Body of pancreas (tissue), 4 donors: Measurements from ENCODE around the gene DNAJC8. TPM values are rescaled to one million over a fixed set of nuclear protein-coding genes. Genes with fewer than 3 reads are reported as not detected.

Experiments used
- ATAC-seq: fragments of 150-250 bp; one replicate; pipeline ENCODE4 v1.9.1; 2016
- DNase-seq, 4 donors: peaks; one replicate each; pipeline ENCODE4 v3.0.0-alpha.2; 2019
- H3K27ac ChIP-seq, 4 donors: fragments of 200-600 bp; sonication (generic); 1 replicate in 3 of 4; 2 replicates in 1 of 4; pipeline versions ENCODE4 v1.5.1 to v1.6.1; 2016 to 2019; ENCODE audit warnings: mild to moderate bottlenecking in 1 of 4, mixed read lengths in 1 of 4, moderate library complexity in 1 of 4
- H3K27me3 ChIP-seq, 2 donors: fragments of 200-600 bp; sonication (generic); one replicate each; pipeline ENCODE4 v1.6.0; 2016; ENCODE audit warnings: mild to moderate bottlenecking in 1 of 2
- H3K36me3 ChIP-seq, 2 donors: fragments of 200-600 bp; sonication (generic); replicated peaks in 1 of 2; 2 replicates each; pipeline ENCODE4 v1.5.1; 2016; ENCODE audit warnings: low read depth in 2 of 2; ENCODE audit not compliant: insufficient read depth in 1 of 2
- H3K4me1 ChIP-seq: fragments of 200-600 bp; sonication (generic); one replicate; pipeline ENCODE4 v1.6.0; 2016
- H3K4me3 ChIP-seq, 2 donors: fragments of 200-600 bp; sonication (generic); 1 replicate in 1 of 2; 2 replicates in 1 of 2; pipeline ENCODE4 v1.5.1; 2016 to 2019
- H3K9me3 ChIP-seq, 3 donors: fragments of 200-600 bp; sonication (generic); 1 replicate in 2 of 3; 2 replicates in 1 of 3; pipeline ENCODE4 v1.5.1; 2016
- CTCF ChIP-seq, 7 experiments: fragments of 450-650 bp in 4 of 7; fragments of 200-600 bp in 3 of 7; sonication (generic) in 3 of 7; IDR thresholded peaks; one replicate each; pipeline ENCODE4 v1.5.1; 2016 to 2019; ENCODE audit warnings: antibody characterized with exemption in 7 of 7
- POLR2A ChIP-seq, 3 donors: fragments of 450-650 bp; IDR thresholded peaks; one replicate each; pipeline ENCODE4 v1.6.1; 2016; ENCODE audit warnings: antibody characterized with exemption in 3 of 3, mild to moderate bottlenecking in 2 of 3
- WGBS, 2 donors: methylation state at CpG; one replicate each; pipeline ENCODE4 v1.1.5; 2017; 5-methylcytosine and 5-hydroxymethylcytosine counted together
- intact Hi-C: fragments of 100-400 bp; cut with DNase I; formaldehyde crosslinking; loops from one replicate; pipeline ENCODE4 v1.15.1; 2023
- total RNA-seq, 2 donors: library from RNA; depleted of rRNA; stranded (reverse); fragments of >200 nt; gene quantifications; one replicate each; pipeline ENCODE4 v1.1.0, GENCODE V29; 2016

Gene DNAJC8
- total RNA-seq, 2 donors from 2014 or later = 18.7 to 53.1 TPM

- DNase-seq (peak in 2 of 4 donors; percentile 42 to 62), ATAC-seq (peak; percentile 52)
- peak overlapping the region in 3 of 4 donors; percentile 36 to 53 (median 48) for H3K27ac ChIP-seq
- H3K4me1 ChIP-seq = peaks cover 21% of the 10 kb centered on the region
- TF ChIP-seq CTCF (IDR thresholded peaks at IDR 0.05) = no peak
- H3K9me3 ChIP-seq = no peaks in the 10 kb centered on the region
- H3K36me3 ChIP-seq = no peaks in the 10 kb centered on the region
- no peaks in the 10 kb centered on the region for H3K27me3 ChIP-seq
- intact Hi-C loops = no loop called here
- H3K4me3 ChIP-seq = no peak overlapping the region
- 3 to 8% methylated on average over 8 of the region's 8 CpGs for WGBS, 2 donors
These were observed 60.1 kb downstream of the DNAJC8 start for GRCh38 chr1:28172713-28173150.

GRCh38 chr1:28171246-28171645, 61.6 kb downstream of the DNAJC8 start:
- intact Hi-C loops = no loop called here
- DNase-seq (no peak), ATAC-seq (no peak)
- H3K9me3 ChIP-seq = no peaks in the 10 kb centered on the region
- WGBS, 2 donors = 84 to 89% methylated on average over 7 of the region's 7 CpGs
- no peak overlapping the region for H3K4me3 ChIP-seq
- peaks cover 21% of the 10 kb centered on the region for H3K4me1 ChIP-seq
- TF ChIP-seq CTCF (IDR thresholded peaks at IDR 0.05) = no peak
- TF ChIP-seq POLR2A (IDR thresholded peaks at IDR 0.05) = no peak
- H3K27me3 ChIP-seq = no peaks in the 10 kb centered on the region
- H3K36me3 ChIP-seq = no peaks in the 10 kb centered on the region
- no peak overlapping the region for H3K27ac ChIP-seq

GRCh38 chr1:28170001-28170596, 62.7 kb downstream of the DNAJC8 start:
- H3K9me3 ChIP-seq = no peaks in the 10 kb centered on the region
- H3K36me3 ChIP-seq = no peaks in the 10 kb centered on the region
- TF ChIP-seq POLR2A (IDR thresholded peaks at IDR 0.05) (no peak), CTCF (IDR thresholded peaks at IDR 0.05) (no peak)
- H3K27me3 ChIP-seq = no peaks in the 10 kb centered on the region
- WGBS, 2 donors = 68 to 86% methylated on average over 2 of the region's 2 CpGs
- ATAC-seq (peak; percentile 33), DNase-seq (no peak)
- no peak overlapping the region for H3K4me3 ChIP-seq
- intact Hi-C loops = no loop called here
- H3K4me1 ChIP-seq = peaks cover 21% of the 10 kb centered on the region
- H3K27ac ChIP-seq = no peak overlapping the region

- DNase-seq (no peak), ATAC-seq (no peak)
- H3K27ac ChIP-seq = no peak overlapping the region
- no peaks in the 10 kb centered on the region for H3K4me1 ChIP-seq
- no peak overlapping the region for H3K4me3 ChIP-seq
- 45 to 47% methylated on average over 4 of the region's 4 CpGs for WGBS, 2 donors
- H3K27me3 ChIP-seq = no peaks in the 10 kb centered on the region
- H3K36me3 ChIP-seq = no peaks in the 10 kb centered on the region
- intact Hi-C loops = no loop called here
- no peaks in the 10 kb centered on the region for H3K9me3 ChIP-seq
- TF ChIP-seq POLR2A (IDR thresholded peaks at IDR 0.05) (no peak), CTCF (IDR thresholded peaks at IDR 0.05) (no peak)
These were observed 69.2 kb downstream of the DNAJC8 start for GRCh38 chr1:28163496-28164161.

GRCh38 chr1:28162151-28162550, 70.7 kb downstream of the DNAJC8 start:
- Histone ChIP-seq H3K9me3 (no peaks in the 10 kb centered on the region), H3K27me3 (no peaks in the 10 kb centered on the region), H3K36me3 (no peaks in the 10 kb centered on the region), H3K4me1 (no peaks in the 10 kb centered on the region), H3K27ac (no peak overlapping the region), H3K4me3 (no peak overlapping the region)
- DNase-seq = no peak
- intact Hi-C loops = no loop called here
- WGBS, 2 donors = 74 to 75% methylated on average over 7 of the region's 7 CpGs
- TF ChIP-seq POLR2A (IDR thresholded peaks at IDR 0.05) = no peak
- no peak for ATAC-seq
